ENCODE measurements around the gene ROR2.

ROR2 gene

DNA sequence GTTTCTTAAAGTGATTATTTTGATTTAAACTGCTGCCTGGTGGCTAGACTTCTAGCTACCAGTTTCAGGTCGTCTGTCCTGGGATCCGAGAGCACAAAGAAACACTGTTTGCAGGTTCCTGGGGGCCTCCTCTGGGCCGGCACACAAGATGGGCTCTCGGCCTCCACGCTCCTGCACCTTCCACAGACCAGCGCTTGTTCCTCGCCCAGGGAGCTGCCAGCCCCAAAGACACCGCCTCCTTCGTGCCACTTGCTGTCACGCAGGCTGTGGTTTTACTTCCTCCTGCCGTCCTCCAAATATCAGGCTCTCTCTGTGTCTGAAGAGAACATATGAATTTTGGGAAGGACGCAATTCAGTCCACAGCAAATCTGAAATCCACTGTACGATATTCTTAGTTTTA, 105.8 kb downstream of the ROR2 start:
- TF ChIP-seq, protein P1, sequence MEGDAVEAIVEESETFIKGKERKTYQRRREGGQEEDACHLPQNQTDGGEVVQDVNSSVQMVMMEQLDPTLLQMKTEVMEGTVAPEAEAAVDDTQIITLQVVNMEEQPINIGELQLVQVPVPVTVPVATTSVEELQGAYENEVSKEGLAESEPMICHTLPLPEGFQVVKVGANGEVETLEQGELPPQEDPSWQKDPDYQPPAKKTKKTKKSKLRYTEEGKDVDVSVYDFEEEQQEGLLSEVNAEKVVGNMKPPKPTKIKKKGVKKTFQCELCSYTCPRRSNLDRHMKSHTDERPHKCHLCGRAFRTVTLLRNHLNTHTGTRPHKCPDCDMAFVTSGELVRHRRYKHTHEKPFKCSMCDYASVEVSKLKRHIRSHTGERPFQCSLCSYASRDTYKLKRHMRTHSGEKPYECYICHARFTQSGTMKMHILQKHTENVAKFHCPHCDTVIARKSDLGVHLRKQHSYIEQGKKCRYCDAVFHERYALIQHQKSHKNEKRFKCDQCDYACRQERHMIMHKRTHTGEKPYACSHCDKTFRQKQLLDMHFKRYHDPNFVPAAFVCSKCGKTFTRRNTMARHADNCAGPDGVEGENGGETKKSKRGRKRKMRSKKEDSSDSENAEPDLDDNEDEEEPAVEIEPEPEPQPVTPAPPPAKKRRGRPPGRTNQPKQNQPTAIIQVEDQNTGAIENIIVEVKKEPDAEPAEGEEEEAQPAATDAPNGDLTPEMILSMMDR (IDR thresholded peaks at IDR 0.05; ENCODE audit: extremely low read depth, missing control alignments) = no peak
- no peak for DNase-seq (ENCODE audit: low spot score)

DNA sequence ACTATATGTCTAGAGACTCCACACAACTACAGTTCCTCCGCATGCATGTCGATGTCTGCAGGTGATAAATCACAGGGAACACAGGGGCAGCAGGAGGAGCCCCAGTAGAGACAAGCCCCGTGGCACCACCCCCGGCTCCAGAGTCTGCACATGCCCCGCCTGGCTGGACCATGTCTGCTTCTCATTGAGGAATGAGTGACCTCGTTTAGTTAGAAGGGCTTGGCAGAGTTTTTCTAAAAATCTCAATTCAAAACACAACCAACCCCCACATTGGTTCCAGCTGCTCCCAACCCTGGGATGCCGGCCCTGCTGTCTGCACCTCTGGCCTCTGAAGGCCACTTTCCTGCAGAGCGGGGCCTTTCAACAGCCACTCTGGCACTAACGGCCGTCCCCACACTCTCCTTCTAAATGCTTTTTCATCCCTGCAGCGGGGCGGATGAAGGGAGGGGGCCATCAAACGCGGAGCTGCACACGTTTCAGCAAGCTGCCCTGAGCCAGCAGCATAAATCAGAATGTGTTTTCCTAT, 106.3 kb downstream of the ROR2 start:
- TF ChIP-seq, protein P1 (IDR thresholded peaks at IDR 0.05; ENCODE audit: extremely low read depth, missing control alignments) = no peak
- DNase-seq (ENCODE audit: low spot score) = no peak

DNA sequence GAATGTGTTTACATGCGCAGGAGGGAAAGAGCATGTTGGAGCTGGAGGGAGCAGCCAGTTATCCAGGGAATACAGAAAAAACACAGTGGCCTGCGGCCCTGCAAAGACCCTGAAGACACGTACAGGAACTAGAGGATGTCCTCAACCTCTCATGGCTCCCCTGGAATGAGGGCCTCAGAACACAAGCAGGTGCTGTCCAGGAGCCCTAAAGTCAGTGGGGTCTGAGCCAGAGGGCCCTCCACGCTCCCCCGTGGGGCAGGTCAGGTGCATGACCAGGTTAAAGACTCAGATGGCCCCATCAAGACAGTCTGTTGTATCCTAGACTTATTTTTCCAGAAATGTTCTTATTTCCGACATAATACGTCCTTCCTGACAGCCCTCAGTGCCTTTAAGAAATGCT, 106.9 kb downstream of the ROR2 start:
- no peak for DNase-seq (ENCODE audit: low spot score)
- TF ChIP-seq, protein P1 (IDR thresholded peaks at IDR 0.05; ENCODE audit: extremely low read depth, missing control alignments) = no peak

DNA sequence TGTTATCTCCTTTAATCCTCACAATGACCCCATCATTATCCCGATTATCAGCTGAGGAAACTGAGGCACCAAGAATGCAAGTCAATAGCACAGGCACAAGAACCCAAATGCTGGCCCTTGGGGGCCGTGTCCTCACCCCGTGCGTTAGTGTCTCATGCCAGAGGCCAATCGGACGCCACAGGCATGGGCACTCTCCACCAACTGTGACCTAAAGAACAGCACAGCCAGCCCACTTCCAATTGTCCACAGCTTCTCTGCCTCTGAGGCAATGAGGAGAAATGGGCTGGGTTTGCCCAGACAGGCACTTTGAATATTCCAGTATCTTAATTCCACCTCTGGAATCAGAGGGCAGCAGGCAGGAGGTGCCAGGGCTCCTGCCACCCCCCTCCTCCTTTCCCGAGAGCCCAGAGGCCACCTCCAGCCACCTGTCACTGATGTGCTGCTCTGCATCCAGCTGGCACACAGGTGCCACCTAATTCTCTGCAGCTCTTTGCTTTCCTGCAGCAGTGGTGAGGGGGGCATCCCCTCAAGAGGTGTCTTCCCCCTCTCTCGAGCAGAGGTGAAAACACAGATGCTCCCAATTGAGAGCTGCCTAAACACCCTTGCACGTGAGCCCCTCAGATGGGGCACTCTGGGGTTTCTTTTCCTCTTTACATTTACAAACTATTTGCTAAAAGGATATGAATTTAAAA, 107.5 kb downstream of the ROR2 start:
- TF ChIP-seq, protein P1 (IDR thresholded peaks at IDR 0.05; ENCODE audit: extremely low read depth, missing control alignments) = no peak
- no peak for DNase-seq (ENCODE audit: low spot score)

DNA sequence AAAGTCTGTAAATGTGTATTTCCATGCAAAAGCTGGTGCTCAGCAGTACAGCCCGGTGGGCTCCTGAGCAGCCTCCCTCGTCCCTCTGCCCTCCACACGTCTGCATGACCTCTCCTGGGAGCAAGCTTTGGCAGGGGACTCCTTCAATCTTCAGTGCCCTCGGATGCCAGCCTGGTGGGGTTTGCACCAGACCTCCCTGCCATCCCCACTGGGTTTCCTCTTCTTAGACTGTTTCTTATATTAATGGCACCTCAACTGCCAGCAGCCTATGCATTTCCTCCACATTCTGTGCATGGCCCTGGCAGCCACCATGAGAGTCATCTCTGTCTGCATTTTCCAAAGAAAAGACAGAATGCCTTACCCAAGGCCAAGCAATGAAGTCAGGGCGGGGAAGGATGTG, 108.4 kb downstream of the ROR2 start:
- TF ChIP-seq, protein P1 (IDR thresholded peaks at IDR 0.05; ENCODE audit: extremely low read depth, missing control alignments) = no peak
- no peak for DNase-seq (ENCODE audit: low spot score)

DNA sequence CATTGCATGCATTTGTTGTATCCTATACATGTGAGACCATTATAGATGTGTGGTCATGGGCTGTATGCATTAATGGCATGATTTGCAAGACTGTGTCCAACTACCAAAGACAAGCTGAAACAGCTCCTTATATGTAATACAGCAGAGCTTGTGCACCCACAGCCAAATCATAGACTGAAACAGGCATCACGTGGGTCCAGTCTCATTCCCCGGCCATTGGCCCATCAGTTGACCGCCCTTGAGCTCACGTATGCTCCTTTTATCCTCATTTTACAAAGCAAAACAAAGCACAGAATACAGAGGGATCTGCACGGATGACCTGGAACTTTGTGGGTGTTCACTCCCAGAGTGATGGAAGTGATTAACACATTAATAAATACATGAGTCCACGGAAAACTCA, 109.1 kb downstream of the ROR2 start:
- no peak for DNase-seq (ENCODE audit: low spot score)

DNA sequence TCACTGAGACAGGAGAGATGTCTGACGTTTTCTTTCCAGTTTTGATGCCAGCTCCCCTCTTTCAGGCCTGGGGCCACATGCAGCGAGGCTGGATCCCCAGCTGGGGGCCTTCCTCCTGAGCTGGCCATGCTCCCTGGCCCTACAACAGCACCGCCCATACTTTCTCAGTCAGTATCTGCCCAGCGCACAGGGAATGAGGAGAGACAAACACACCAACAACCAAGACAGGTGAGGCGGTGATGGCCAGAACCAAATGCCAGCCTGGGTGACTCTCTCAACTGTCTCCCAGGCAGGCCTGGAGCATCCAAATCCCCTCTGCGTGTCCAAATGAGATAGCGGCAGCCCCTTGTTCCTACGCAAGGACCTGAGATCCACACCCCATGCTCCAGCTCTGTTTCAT, 109.6 kb downstream of the ROR2 start:
- TF ChIP-seq, protein P1 (IDR thresholded peaks at IDR 0.05; ENCODE audit: extremely low read depth, missing control alignments) = no peak
- DNase-seq (ENCODE audit: low spot score) = no peak

More for the DNA sequence above, 109.1 kb downstream of the ROR2 start:
- TF ChIP-seq, protein P1 (IDR thresholded peaks at IDR 0.05; ENCODE audit: extremely low read depth, missing control alignments) = no peak
